ENCODE measurements around the gene SLC2A8.

The SLC2A8 gene

GRCh38 chr9:127370147-127370579 is 26.8 kb upstream of the SLC2A8 start:
- Mint-ChIP-seq H3K27me3 (ENCODE audit: low read depth) (no peaks in the 10 kb centered on the region), H3K36me3 (ENCODE audit: low read depth) (peaks cover 7% of the 10 kb centered on the region), H3K27ac (no peak overlapping the region), H3K9me3 (no peaks in the 10 kb centered on the region), H3K4me1 (peaks cover 7% of the 10 kb centered on the region), H3K4me3 (no peak overlapping the region)
- TF ChIP-seq CTCF (IDR thresholded peaks at IDR 0.05; ENCODE audit: unreplicated experiment in 3 of 3): no peak

- H3K9me3 Mint-ChIP-seq: no peaks in the 10 kb centered on the region
- no peak for TF ChIP-seq CTCF (IDR thresholded peaks at IDR 0.05; ENCODE audit: unreplicated experiment in 3 of 3)
- peaks cover 7% of the 10 kb centered on the region for H3K4me1 Mint-ChIP-seq
- no peak overlapping the region for H3K27ac Mint-ChIP-seq
- peaks cover 7% of the 10 kb centered on the region for H3K36me3 Mint-ChIP-seq (ENCODE audit: low read depth)
- no peaks in the 10 kb centered on the region for H3K27me3 Mint-ChIP-seq (ENCODE audit: low read depth)
- H3K4me3 Mint-ChIP-seq: no peak overlapping the region
These were observed 26.0 kb upstream of the SLC2A8 start for GRCh38 chr9:127370672-127371648.

- Mint-ChIP-seq H3K36me3 (ENCODE audit: low read depth) (peaks cover 4% of the 10 kb centered on the region), H3K4me3 (no peak overlapping the region), H3K27ac (no peak overlapping the region), H3K9me3 (peaks cover 5% of the 10 kb centered on the region), H3K4me1 (peaks cover 4% of the 10 kb centered on the region), H3K27me3 (ENCODE audit: low read depth) (peaks cover 9% of the 10 kb centered on the region)
- TF ChIP-seq CTCF (IDR thresholded peaks at IDR 0.05; ENCODE audit: unreplicated experiment in 3 of 3): no peak
These were observed 16.5 kb upstream of the SLC2A8 start for GRCh38 chr9:127380479-127380878.

- TF ChIP-seq CTCF (IDR thresholded peaks at IDR 0.05; ENCODE audit: unreplicated experiment in 3 of 3): no peak
- peaks cover 12% of the 10 kb centered on the region for H3K27me3 Mint-ChIP-seq (ENCODE audit: low read depth)
- peaks cover 4% of the 10 kb centered on the region for H3K4me1 Mint-ChIP-seq
- no peak overlapping the region for H3K27ac Mint-ChIP-seq
- peaks cover 4% of the 10 kb centered on the region for H3K36me3 Mint-ChIP-seq (ENCODE audit: low read depth)
- H3K4me3 Mint-ChIP-seq: no peak overlapping the region
- H3K9me3 Mint-ChIP-seq: peaks cover 5% of the 10 kb centered on the region
These were observed 14.4 kb upstream of the SLC2A8 start for GRCh38 chr9:127382541-127382940.

GRCh38 chr9:127384016-127384730 is 12.8 kb upstream of the SLC2A8 start:
- no peak overlapping the region for H3K4me3 Mint-ChIP-seq

More at GRCh38 chr9:127384016-127384730, 12.8 kb upstream of the SLC2A8 start:
- Mint-ChIP-seq H3K27me3 (ENCODE audit: low read depth) (peaks cover 12% of the 10 kb centered on the region), H3K4me1 (peaks cover 16% of the 10 kb centered on the region), H3K27ac (peak overlapping the region in 2 of 3 experiments; percentile 22 to 60), H3K9me3 (peaks cover 4% of the 10 kb centered on the region), H3K36me3 (ENCODE audit: low read depth) (peaks cover 4% of the 10 kb centered on the region)
- no peak for TF ChIP-seq CTCF (IDR thresholded peaks at IDR 0.05; ENCODE audit: unreplicated experiment in 3 of 3)
